IPS DF 6.9 (cell line): ENCODE measurements around the gene GSG1L.
A peak's percentile ranks its signal among the peaks of the same experiment; 100 is the strongest.

Experiments used
- DNase-seq: peaks from one replicate; pipeline ENCODE4 v3.0.0-alpha.2; 2013; ENCODE audit warnings: low read depth, low spot score
- H3K27ac ChIP-seq: one replicate; pipeline ENCODE4 v1.5.1; 2013; ENCODE audit warnings: low read length, control low read depth
- H3K27me3 ChIP-seq: 2 replicates; pipeline ENCODE4 v1.6.1; 2013; ENCODE audit warnings: mild to moderate bottlenecking, low read length; ENCODE audit not compliant: control insufficient read depth, insufficient read depth
- H3K36me3 ChIP-seq: 2 replicates; pipeline ENCODE4 v1.6.1; 2013; ENCODE audit warnings: low read length; ENCODE audit not compliant: control insufficient read depth, insufficient read depth
- H3K4me1 ChIP-seq: 2 replicates; pipeline ENCODE4 v1.6.1; 2013; ENCODE audit warnings: low read length; ENCODE audit not compliant: control insufficient read depth, insufficient read depth
- H3K4me3 ChIP-seq: 2 replicates; pipeline ENCODE4 v1.5.1; 2013; ENCODE audit warnings: mild to moderate bottlenecking, low read length
- H3K9me3 ChIP-seq: 2 replicates; pipeline ENCODE4 v1.6.1; 2013; ENCODE audit warnings: low read length, inconsistent platforms; ENCODE audit not compliant: control insufficient read depth, insufficient read depth
- WGBS: extraction: QIAGEN DNeasy Blood & Tissue Kit; methylation state at CpG from one replicate; pipeline ENCODE4 v1.1.7; 2013; ENCODE audit warnings: mixed read lengths, missing lambda C conversion rate; ENCODE audit not compliant: insufficient read length, insufficient coverage; 5-methylcytosine and 5-hydroxymethylcytosine counted together

GSG1L gene

DNA sequence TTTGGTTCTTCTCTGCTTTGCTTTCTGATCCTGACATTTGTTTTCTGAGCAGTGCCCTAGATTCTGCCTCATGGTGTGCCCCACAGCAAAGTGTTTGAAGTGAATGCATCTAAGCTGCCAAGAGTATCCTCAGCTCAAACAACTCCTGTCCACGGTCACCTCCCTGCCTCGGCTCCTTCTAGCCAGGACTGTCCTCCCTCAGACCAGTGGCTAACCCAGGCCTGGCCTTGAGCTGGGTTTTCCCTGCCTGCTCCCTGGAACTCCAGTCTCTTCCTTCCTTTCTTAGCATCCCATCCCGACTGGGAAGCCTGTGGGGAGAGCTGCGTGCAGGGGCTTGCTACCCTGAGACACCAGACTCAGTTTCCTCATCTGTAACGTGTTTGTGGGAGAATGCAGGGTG, 256.5 kb downstream of the GSG1L start:
- H3K27ac ChIP-seq: no peak overlapping the region
- no peaks in the 10 kb centered on the region for H3K36me3 ChIP-seq
- H3K4me3 ChIP-seq: no peak overlapping the region
- no peak for DNase-seq
- peaks cover 2% of the 10 kb centered on the region; the same call in 1 of the 2 replicates for H3K4me1 ChIP-seq
- no peaks in the 10 kb centered on the region for H3K27me3 ChIP-seq
- no CpG with 5 or more reads among the region's 5 CpGs for WGBS
- no peaks in the 10 kb centered on the region for H3K9me3 ChIP-seq

DNA sequence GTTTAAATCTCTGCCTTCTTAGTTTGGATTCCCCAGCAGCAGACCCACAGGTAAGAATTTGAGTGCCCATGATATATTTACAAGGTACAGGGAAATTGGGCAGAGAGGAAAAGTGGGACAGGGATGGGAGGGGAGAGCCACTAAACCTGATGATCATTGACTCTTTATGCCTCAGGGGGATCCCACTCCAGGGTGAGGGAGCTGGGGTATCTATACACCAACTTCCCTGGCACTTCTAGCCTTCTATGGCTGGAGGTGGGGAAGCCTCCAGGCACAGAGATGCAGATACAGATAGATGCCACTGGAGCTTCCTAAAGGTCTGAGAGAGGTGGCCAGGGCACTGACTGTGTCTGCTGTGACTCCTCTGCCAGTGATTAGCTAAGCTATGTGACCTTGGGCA, 257.1 kb downstream of the GSG1L start:
- Histone ChIP-seq H3K27ac (no peak overlapping the region), H3K4me1 (peaks cover 2% of the 10 kb centered on the region; the same call in 1 of the 2 replicates), H3K4me3 (no peak overlapping the region), H3K9me3 (no peaks in the 10 kb centered on the region), H3K27me3 (no peaks in the 10 kb centered on the region), H3K36me3 (no peaks in the 10 kb centered on the region)
- no peak for DNase-seq

DNA sequence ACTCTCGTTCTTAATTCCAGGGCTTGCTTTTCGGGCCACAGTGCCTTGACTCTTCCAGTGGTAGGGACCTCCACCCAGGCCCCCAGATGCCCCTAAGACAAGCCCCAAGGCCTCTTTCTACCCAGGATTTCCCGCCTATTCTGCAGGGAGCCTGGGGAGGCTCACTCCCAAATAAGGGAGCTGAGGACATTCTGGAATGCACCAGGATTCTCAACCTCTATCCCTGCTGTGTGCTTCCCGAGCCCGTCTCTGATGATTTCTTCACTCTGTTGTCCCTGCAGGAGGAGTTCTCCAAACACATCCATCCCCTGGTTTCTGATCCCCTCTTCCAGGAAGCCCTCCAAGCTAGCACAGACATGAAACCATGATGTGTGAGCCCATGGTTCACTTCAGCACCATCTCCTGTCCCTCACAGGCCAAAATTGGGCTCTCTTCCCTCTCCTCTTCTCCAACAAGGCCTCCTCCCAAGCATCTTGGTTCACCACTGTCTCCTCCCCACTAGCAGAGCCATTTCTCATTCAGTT, 257.6 kb downstream of the GSG1L start:
- no peaks in the 10 kb centered on the region for H3K9me3 ChIP-seq
- no peaks in the 10 kb centered on the region for H3K36me3 ChIP-seq
- H3K4me1 ChIP-seq: peaks cover 2% of the 10 kb centered on the region; the same call in 1 of the 2 replicates
- no peak for DNase-seq
- no CpG with 5 or more reads among the region's 5 CpGs for WGBS
- H3K27ac ChIP-seq: no peak overlapping the region
- H3K4me3 ChIP-seq: no peak overlapping the region
- no peaks in the 10 kb centered on the region for H3K27me3 ChIP-seq

DNA sequence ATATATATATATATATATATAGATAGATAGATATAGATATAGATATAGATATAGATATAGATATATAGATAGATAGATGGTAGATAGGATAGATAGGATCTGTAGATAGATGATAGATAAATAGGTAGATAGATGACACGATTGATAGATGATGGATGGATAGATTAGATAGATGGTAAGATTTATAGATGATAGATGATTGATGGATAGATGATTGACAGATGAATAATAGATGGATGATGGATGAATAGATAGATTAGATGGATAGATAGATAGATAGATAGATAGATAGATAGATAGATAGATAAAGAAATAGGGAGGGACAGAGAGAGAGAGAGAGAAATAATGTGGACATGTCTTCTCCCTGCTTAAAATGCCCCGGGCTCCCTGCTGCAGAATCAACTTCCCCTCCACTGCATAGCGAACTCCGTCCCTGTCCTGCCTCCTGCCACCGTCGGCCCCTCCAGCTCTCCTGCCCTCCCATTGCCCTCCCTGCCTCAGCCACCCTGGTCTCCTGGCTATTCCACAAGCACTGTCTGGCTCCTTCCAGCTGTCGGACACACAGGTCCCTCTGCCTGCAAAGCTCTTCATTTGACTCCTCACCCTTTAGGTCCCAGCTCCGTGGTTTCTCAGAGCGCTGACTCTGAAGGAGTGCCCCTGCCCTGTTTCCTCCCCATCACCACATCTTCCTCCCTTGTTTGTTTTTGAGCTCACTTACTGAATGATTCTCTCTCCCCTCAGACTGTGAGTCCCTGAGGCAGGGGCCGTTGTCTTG, 259.6 kb downstream of the GSG1L start:
- H3K27me3 ChIP-seq: no peaks in the 10 kb centered on the region
- DNase-seq: no peak
- H3K36me3 ChIP-seq: no peaks in the 10 kb centered on the region
- 100% methylated on average over 1 of the region's 10 CpGs for WGBS
- H3K4me3 ChIP-seq: no peak overlapping the region
- H3K27ac ChIP-seq: no peak overlapping the region
- no peaks in the 10 kb centered on the region for H3K9me3 ChIP-seq
- H3K4me1 ChIP-seq: peaks cover 2% of the 10 kb centered on the region; the same call in 1 of the 2 replicates

DNA sequence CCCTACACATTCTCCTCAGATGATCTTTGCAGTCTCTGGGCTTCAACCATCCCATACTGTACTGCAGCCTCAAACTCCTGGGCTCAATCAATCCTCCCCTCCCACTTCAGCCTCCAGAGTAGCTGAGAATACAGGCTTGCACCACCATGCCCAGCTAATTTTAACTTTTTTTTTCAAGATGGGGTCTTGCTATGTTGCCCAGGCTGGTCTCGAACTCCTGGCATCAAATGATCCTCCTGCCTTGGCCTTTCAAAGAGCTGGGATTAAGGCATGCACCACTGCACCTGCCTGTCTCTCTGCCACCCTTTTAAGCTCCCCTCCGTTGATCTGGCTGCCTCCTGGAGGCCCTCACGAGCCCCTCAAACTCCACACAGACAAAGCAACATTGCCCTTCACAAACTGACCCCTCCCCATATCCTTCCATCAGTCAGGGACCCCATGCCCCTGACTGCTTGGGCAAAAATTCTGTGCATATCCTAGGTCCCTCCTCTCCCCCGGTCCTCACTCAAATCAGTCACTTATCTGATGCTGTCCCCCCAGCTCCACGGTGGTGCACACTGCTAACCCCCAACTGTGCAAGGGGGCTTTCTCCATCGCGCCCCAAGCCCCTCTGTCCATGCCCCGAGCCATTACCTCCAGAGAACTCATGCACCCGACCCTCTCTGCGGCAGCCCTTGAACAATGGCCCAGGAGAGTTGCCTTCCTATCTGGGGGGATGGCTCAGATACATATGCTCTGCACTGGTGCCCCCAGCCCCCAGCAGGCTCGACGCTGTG, 260.7 kb downstream of the GSG1L start:
- H3K27me3 ChIP-seq: no peaks in the 10 kb centered on the region
- no peaks in the 10 kb centered on the region for H3K36me3 ChIP-seq
- H3K4me3 ChIP-seq: no peak overlapping the region
- no CpG with 5 or more reads among the region's 12 CpGs for WGBS
- no peak for DNase-seq
- no peak overlapping the region for H3K27ac ChIP-seq
- no peaks in the 10 kb centered on the region for H3K9me3 ChIP-seq
- H3K4me1 ChIP-seq: peaks cover 2% of the 10 kb centered on the region; the same call in 1 of the 2 replicates

DNA sequence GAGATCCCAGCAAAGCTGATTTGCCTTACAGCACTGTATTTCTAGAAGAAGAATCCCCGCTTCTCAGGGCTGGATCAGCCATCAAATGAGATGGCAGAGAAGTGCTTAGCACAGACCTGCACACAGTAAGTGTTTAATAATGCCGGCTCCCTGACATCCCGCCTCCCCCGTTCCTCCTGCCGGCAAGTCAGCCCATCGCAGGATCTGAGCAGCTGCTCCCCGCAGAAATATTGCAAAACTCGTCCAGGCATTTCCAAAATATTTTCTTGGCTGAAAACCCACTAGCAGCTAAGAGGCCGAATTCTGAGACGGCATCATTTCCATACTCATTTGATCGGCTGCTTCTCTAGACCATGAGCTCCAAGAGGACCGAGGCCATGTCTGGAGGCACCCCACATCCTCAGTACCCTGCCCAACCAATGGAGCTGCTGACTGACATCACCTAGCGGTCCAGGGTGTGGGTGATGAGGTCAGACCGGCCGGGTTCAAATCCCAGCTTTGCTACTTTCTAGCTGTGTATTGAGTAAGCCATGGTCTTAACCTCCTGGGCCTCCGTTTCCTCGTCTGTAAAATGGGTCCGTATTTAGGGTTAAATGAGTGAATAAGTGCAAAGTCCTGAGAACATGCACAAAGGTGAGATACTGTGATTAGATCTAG, 262.1 kb downstream of the GSG1L start:
- Histone ChIP-seq H3K4me3 (no peak overlapping the region), H3K27me3 (no peaks in the 10 kb centered on the region), H3K4me1 (peaks cover 2% of the 10 kb centered on the region; the same call in 1 of the 2 replicates), H3K9me3 (no peaks in the 10 kb centered on the region), H3K27ac (no peak overlapping the region), H3K36me3 (no peaks in the 10 kb centered on the region)
- no CpG with 5 or more reads among the region's 18 CpGs for WGBS
- no peak for DNase-seq

DNA sequence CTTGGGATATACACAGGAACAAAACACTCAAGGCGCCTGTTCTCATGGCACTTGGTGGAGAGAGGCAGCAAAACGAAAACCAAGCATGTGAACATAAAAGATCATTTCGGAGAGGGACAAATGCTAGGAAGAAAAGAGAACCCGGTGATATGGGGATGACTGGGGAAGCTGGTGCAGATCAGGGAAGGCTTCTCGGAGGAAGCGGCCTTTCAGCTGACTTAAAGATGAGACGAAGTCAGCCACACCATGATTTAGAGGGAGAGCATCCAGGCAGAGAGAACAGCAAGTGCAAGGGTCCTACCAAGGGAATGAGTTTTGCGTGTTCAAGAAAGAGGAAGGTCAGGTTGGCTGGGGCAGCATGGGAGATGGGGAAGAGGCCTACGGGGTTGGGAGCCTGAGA, 262.7 kb downstream of the GSG1L start:
- Histone ChIP-seq H3K27me3 (no peaks in the 10 kb centered on the region), H3K9me3 (no peaks in the 10 kb centered on the region), H3K27ac (no peak overlapping the region), H3K4me1 (peaks cover 2% of the 10 kb centered on the region; the same call in 1 of the 2 replicates), H3K4me3 (no peak overlapping the region), H3K36me3 (no peaks in the 10 kb centered on the region)
- no peak for DNase-seq
- no CpG with 5 or more reads among the region's 9 CpGs for WGBS

DNA sequence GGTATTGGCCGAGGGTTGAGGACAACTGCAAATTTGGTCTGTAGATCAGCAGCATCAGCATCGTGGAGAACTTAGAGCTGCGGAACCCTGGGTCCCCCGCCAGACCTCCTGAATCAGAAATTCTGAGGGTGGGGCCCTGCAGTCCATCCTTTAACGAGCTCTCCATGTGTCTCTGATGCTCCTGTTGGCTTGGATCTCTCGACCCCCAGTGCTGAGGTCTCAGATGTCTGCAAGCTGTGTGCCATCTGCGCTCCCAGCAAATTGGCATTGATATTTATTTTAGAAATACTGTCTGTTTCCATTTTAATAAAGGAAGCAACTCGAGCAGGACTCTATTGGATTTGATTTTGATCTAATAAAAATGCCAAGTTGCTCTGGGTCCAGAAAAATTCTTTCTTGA, 263.6 kb downstream of the GSG1L start:
- no peak overlapping the region for H3K27ac ChIP-seq
- peaks cover 2% of the 10 kb centered on the region; the same call in 1 of the 2 replicates for H3K4me1 ChIP-seq
- WGBS: no CpG with 5 or more reads among the region's 8 CpGs
- H3K27me3 ChIP-seq: no peaks in the 10 kb centered on the region
- DNase-seq: no peak
- H3K36me3 ChIP-seq: no peaks in the 10 kb centered on the region
- no peaks in the 10 kb centered on the region for H3K9me3 ChIP-seq
- no peak overlapping the region for H3K4me3 ChIP-seq

DNA sequence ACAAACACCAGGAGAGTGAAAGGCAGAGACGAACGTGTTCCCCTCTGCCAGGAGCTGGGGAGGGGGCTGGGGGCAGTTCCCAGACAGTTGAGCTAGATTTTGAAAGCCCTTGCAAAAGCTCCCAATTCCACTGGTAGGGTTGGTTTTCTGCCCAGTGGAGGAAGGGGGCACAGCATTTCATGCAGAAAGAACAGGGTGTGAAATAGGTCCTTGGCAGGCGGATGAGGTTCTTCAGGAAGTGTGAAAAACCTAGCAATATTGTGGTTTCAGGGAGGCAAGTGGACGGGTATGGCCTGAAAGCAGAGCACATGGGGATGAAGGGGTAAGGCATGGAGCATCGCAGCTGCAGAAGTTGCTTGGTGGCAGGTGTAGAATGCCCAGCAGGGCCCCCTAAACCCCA, 265.3 kb downstream of the GSG1L start:
- DNase-seq: no peak
- Histone ChIP-seq H3K4me1 (no peaks in the 10 kb centered on the region), H3K4me3 (no peak overlapping the region), H3K9me3 (no peaks in the 10 kb centered on the region), H3K36me3 (no peaks in the 10 kb centered on the region), H3K27ac (no peak overlapping the region), H3K27me3 (no peaks in the 10 kb centered on the region)
- no CpG with 5 or more reads among the region's 5 CpGs for WGBS

DNA sequence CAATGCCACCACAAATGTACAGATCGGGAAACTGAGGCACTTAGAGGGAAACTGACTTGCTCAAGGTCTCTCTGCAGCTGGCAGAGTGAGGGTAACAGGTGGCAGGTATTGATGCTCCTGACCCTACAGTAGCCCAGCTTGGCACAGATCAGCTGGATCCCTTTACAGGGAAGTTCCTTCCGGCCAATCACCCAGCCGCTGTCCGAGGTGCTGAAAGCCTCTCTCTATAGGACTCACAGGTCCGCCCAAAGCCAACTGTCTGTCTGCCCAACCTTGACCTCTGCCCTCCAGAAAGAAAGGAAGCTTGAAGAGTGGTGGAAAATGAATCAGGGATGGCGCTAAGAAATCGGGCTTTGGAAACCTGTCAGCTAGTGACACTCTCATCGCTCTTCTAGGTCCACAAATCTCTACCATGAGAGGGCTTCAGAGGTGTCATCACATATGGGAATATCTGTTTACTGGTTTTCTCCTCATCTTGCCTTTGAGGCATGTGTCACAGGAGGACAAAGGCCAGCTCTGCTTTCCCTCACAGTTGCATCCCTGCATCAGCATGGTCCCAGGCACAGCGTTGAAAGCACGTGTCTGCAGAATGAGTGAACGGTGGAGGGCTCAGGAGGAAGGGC, 267.4 kb downstream of the GSG1L start:
- no peaks in the 10 kb centered on the region for H3K27me3 ChIP-seq
- no CpG with 5 or more reads among the region's 11 CpGs for WGBS
- DNase-seq: peak; percentile 33

More for the DNA sequence above, 267.4 kb downstream of the GSG1L start:
- no peaks in the 10 kb centered on the region for H3K9me3 ChIP-seq
- H3K4me3 ChIP-seq: no peak overlapping the region
- H3K36me3 ChIP-seq: no peaks in the 10 kb centered on the region
- H3K4me1 ChIP-seq: no peaks in the 10 kb centered on the region
- no peak overlapping the region for H3K27ac ChIP-seq
